DND-41 (cell line): ENCODE data around the gene IGFBP4.

ENCODE experiments used
- CTCF ChIP-seq: IDR thresholded peaks from 2 replicates; pipeline ENCODE4 v1.5.1; 2012; ENCODE audit warnings: borderline replicate concordance, low read length, moderate library complexity, mild to moderate bottlenecking; ENCODE audit not compliant: poor library complexity, severe bottlenecking; ENCODE audit errors: extremely low read depth
- EZH2 ChIP-seq: IDR thresholded peaks from 3 replicates; pipeline ENCODE4 v1.6.1; 2012; ENCODE audit warnings: borderline replicate concordance, low read depth, mild to moderate bottlenecking, moderate library complexity, low read length, inconsistent platforms; ENCODE audit not compliant: severe bottlenecking

DNA sequence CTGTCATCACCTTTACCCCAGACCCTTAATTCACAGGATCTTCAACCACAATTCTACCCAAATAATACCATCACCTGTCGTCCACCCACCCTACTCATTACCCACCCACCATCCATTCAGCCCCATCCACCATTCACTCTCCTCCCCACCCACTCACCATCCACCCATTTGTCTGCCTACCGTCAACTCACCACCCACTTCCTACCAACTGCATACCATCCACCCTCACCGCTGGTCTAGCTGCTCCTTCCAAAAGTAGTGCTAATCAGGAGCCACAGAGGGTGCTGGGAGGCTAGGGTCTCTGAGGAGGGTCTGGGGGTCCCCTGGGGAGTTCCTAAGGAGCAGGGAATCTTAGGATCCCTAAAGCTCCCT lies 12.0 kb upstream of the IGFBP4 start:
- TF ChIP-seq EZH2 (no peak), CTCF (no peak)
